Keratinocyte (primary cell): ENCODE data around the gene CDC42. TPM values are rescaled to one million over a fixed set of nuclear protein-coding genes. Genes with fewer than 3 reads are reported as not detected.

Source experiments
- DNase-seq: peaks from one replicate; pipeline ENCODE4 v3.0.0-alpha.2; 2011; ENCODE audit warnings: low read depth, missing footprints, low spot score
- FAIRE-seq: peaks from 2 replicates; lab custom pipeline; 2011; peaks lifted over from hg19 to GRCh38; lab: Jason Lieb, UNC
- H2AFZ ChIP-seq: 2 replicates; pipeline ENCODE4 v1.6.0; 2012; ENCODE audit warnings: low read length, control low read depth, inconsistent platforms; ENCODE audit not compliant: control insufficient read depth
- H3K27ac ChIP-seq: 2 replicates; pipeline ENCODE4 v1.5.1; 2011; ENCODE audit warnings: low read length; ENCODE audit not compliant: control insufficient read depth, insufficient read depth
- H3K27me3 ChIP-seq: 3 replicates; pipeline ENCODE4 v1.6.0; 2011; ENCODE audit warnings: low read length; ENCODE audit not compliant: control insufficient read depth, insufficient read depth; ENCODE audit errors: extremely low read depth
- H3K36me3 ChIP-seq, 2 experiments: 2 replicates in 1 of 2; 3 replicates in 1 of 2; pipeline ENCODE4 v1.5.1; 2011; ENCODE audit warnings: low read length in 2 of 2, mild to moderate bottlenecking in 1 of 2; ENCODE audit not compliant: control insufficient read depth in 2 of 2, insufficient read depth in 2 of 2; ENCODE audit errors: extremely low read depth in 1 of 2
- H3K4me1 ChIP-seq: 3 replicates; pipeline ENCODE4 v1.5.1; 2011; ENCODE audit warnings: low read length; ENCODE audit not compliant: control insufficient read depth, insufficient read depth; ENCODE audit errors: extremely low read depth
- H3K4me2 ChIP-seq: 3 replicates; pipeline ENCODE4 v1.6.0; 2011; ENCODE audit warnings: low read depth, low read length; ENCODE audit not compliant: control insufficient read depth, insufficient read depth; ENCODE audit errors: extremely low read depth
- H3K4me3 ChIP-seq, 3 experiments: fragments of 200-600 bp in 1 of 3; sonication (generic) in 1 of 3; 2 replicates in 2 of 3; 3 replicates in 1 of 3; pipeline ENCODE4 v1.5.1; 2011 to 2016; ENCODE audit warnings: low read length in 3 of 3, mild to moderate bottlenecking in 3 of 3, control low read depth in 2 of 3, inconsistent platforms in 1 of 3, low read depth in 1 of 3, mixed read lengths in 1 of 3, mixed run types in 1 of 3, moderate library complexity in 1 of 3; ENCODE audit not compliant: control insufficient read depth in 2 of 3, insufficient read depth in 2 of 3; ENCODE audit errors: extremely low read depth in 1 of 3
- H3K79me2 ChIP-seq: 2 replicates; pipeline ENCODE4 v1.6.0; 2012; ENCODE audit warnings: low read length; ENCODE audit not compliant: control insufficient read depth, insufficient read depth
- H3K9ac ChIP-seq: 3 replicates; pipeline ENCODE4 v1.6.0; 2011; ENCODE audit warnings: low read length; ENCODE audit not compliant: control insufficient read depth, insufficient read depth; ENCODE audit errors: extremely low read depth
- H3K9me1 ChIP-seq: 3 replicates; pipeline ENCODE4 v1.6.0; 2011; ENCODE audit warnings: low read length; ENCODE audit not compliant: control insufficient read depth, insufficient read depth; ENCODE audit errors: extremely low read depth
- H3K9me3 ChIP-seq: 2 replicates; pipeline ENCODE4 v1.5.1; 2012; ENCODE audit warnings: low read depth, low read length; ENCODE audit not compliant: control insufficient read depth
- H4K20me1 ChIP-seq: 3 replicates; pipeline ENCODE4 v1.6.0; 2011; ENCODE audit warnings: low read length; ENCODE audit not compliant: control insufficient read depth, insufficient read depth; ENCODE audit errors: extremely low read depth
- CTCF ChIP-seq, 3 experiments: IDR thresholded peaks in 1 of 3; conservative IDR thresholded peaks in 1 of 3; optimal IDR thresholded peaks in 1 of 3; 2 replicates in 2 of 3; 3 replicates in 1 of 3; pipeline versions ENCODE3 to v1.5.1; 2011; ENCODE audit warnings: low read length in 3 of 3, mild to moderate bottlenecking in 3 of 3, moderate library complexity in 2 of 3, control low read depth in 1 of 3, inconsistent platforms in 1 of 3; ENCODE audit not compliant: insufficient read depth in 2 of 3; ENCODE audit errors: extremely low read depth in 1 of 3
- EZH2 ChIP-seq: IDR thresholded peaks from one replicate; pipeline ENCODE4 v1.6.1; 2012; ENCODE audit warnings: inconsistent platforms, mild to moderate bottlenecking, low read length, moderate library complexity
- dilution Hi-C: fragments of 300-500 bp; cut with MboI; formaldehyde crosslinking; loops from one replicate; pipeline ENCODE4 v1.7.0; 2020; ENCODE audit warnings: low sequenced_read_pairs; ENCODE audit not compliant: extremely low pct_ligation_motif_present
- polyA plus RNA-seq, 5 experiments: library from polyadenylated mRNA; depleted of rRNA in 3 of 5; stranded (reverse) in 3 of 5; stranded (forward) in 1 of 5; unstranded in 1 of 5; fragments of >200 nt; gene quantifications; 1 replicate in 1 of 5; 2 replicates in 3 of 5; 3 replicates in 1 of 5; pipeline versions ENCODE4 v1.2.1 to v1.2.3, GENCODE V29; 2011 to 2012; ENCODE audit warnings: missing spikeins in 2 of 5, low read depth in 1 of 5, low replicate concordance in 1 of 5

Gene CDC42
- polyA plus RNA-seq, 1 donor (not counting 4 experiments of a cell fraction or from before 2014, with no cell fraction given) = 499 TPM

GRCh38 chr1:22056936-22057335, 4.4 kb downstream of the CDC42 start:
- Histone ChIP-seq H3K27me3 (no peaks in the 10 kb centered on the region), H3K79me2 (peaks cover 87% of the 10 kb centered on the region), H3K4me1 (peaks cover 27% of the 10 kb centered on the region), H2AFZ (no peak overlapping the region), H3K9me1 (no peaks in the 10 kb centered on the region), H3K4me3 (no peak overlapping the region), H3K27ac (no peak overlapping the region), H3K9me3 (no peaks in the 10 kb centered on the region), H3K4me2 (peak overlapping the region; percentile 35), H3K9ac (no peak overlapping the region), H4K20me1 (peaks cover 55% of the 10 kb centered on the region), H3K36me3 (peaks cover 0 to 17% of the 10 kb centered on the region in 2 experiments)
- TF ChIP-seq CTCF (optimal IDR thresholded peaks at IDR 0.05 in 1 of 3, IDR thresholded peaks at IDR 0.05 in 1 of 3, conservative IDR thresholded peaks at IDR 0.05 in 1 of 3; ENCODE audit: extremely low read depth in 1 of 3, insufficient read depth in 2 of 3, low read length in 3 of 3) (no peak), EZH2 (no peak)
- dilution Hi-C loops = no loop called here
- FAIRE-seq = no peak
- no peak for DNase-seq

DNA sequence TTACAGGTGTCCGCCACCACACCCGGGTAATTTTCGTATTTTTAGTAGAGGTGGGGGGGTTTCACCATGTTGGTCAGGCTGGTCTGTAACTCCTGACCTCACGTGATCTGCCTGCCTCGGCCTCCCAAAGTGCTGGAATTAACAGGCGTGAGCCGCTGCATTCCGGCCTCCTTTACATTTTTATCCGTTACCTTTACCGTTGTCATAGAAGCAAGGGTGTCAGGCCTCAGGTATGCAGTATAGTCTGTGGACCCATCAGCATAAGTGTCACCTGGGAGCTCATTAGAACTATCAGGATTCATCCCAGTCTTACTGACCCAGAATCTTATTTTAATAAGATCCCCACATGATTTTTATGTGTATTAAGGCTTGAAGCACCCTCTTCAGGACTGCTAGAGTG, 5.4 kb downstream of the CDC42 start:
- Histone ChIP-seq H3K4me2 (no peak overlapping the region), H4K20me1 (peaks cover 61% of the 10 kb centered on the region), H3K9ac (no peak overlapping the region), H3K4me1 (peaks cover 29% of the 10 kb centered on the region), H3K4me3 (no peak overlapping the region), H2AFZ (no peak overlapping the region), H3K79me2 (peaks cover 94% of the 10 kb centered on the region), H3K36me3 (peaks cover 0 to 17% of the 10 kb centered on the region in 2 experiments), H3K27ac (peak overlapping the region; percentile 17), H3K9me3 (no peaks in the 10 kb centered on the region), H3K9me1 (no peaks in the 10 kb centered on the region), H3K27me3 (no peaks in the 10 kb centered on the region)
- FAIRE-seq (no peak), DNase-seq (no peak)
- TF ChIP-seq CTCF (optimal IDR thresholded peaks at IDR 0.05 in 1 of 3, IDR thresholded peaks at IDR 0.05 in 1 of 3, conservative IDR thresholded peaks at IDR 0.05 in 1 of 3; ENCODE audit: extremely low read depth in 1 of 3, insufficient read depth in 2 of 3, low read length in 3 of 3) (no peak), EZH2 (no peak)
- dilution Hi-C loops = no loop called here
